Caco-2 (cell line): ENCODE results near the gene MT3. TPM values are rescaled to one million over a fixed set of nuclear protein-coding genes. Genes with fewer than 3 reads are reported as not detected.

Source experiments
- BruUV-seq: library from RNA; stranded (reverse); fragments of 400-500 nt; replicated peaks from 2 replicates; lab custom pipeline; 2021; lab: Mats Ljungman, UMichigan
- CTCF ChIA-PET: fragments of 300-600 bp; sonication (Branson Sonifier 250); formaldehyde crosslinking; loops from one replicate; lab custom pipeline; 2022; ENCODE audit warnings: antibody characterized with exemption; lab: Charles Lee
- POLR2A ChIA-PET: fragments of 300-600 bp; sonication (Branson Sonifier 250); formaldehyde crosslinking; loops from one replicate; lab custom pipeline; 2022; ENCODE audit warnings: antibody characterized with exemption; lab: Charles Lee
- DNase-seq, 2 experiments: peaks; one replicate each; pipeline versions ENCODE4 v3.0.0 to v3.0.0-alpha.2; 2020 to 2022
- H3K27me3 ChIP-seq: replicated peaks from 2 replicates; pipeline ENCODE4 v1.6.0; 2011; ENCODE audit warnings: low read length; ENCODE audit not compliant: control insufficient read depth, insufficient read depth
- H3K36me3 ChIP-seq: 2 replicates; pipeline ENCODE4 v1.5.1; 2011; ENCODE audit warnings: low read length; ENCODE audit not compliant: control insufficient read depth, insufficient read depth
- H3K4me1 ChIP-seq: fragments of 250-450 bp; sonication (Bioruptor Pico); 2 replicates; pipeline ENCODE4 v1.5.1; 2020; ENCODE audit warnings: mild to moderate bottlenecking
- H3K4me3 ChIP-seq: 2 replicates; pipeline ENCODE4 v1.5.1; 2011; ENCODE audit warnings: low read depth, mild to moderate bottlenecking, control low read depth, low read length
- H3K9me3 ChIP-seq: fragments of 250-450 bp; sonication (Bioruptor Pico); 2 replicates; pipeline ENCODE4 v1.5.1; 2020; ENCODE audit warnings: mild to moderate bottlenecking, moderate library complexity
- H3K27ac Mint-ChIP-seq: one replicate; pipeline ENCODE4 v1.8.0; 2022; ENCODE audit warnings: mixed read lengths; ENCODE audit not compliant: unreplicated experiment
- H3K27me3 Mint-ChIP-seq: one replicate; pipeline ENCODE4 v1.8.0; 2022; ENCODE audit warnings: mixed read lengths; ENCODE audit not compliant: insufficient read depth, unreplicated experiment
- H3K36me3 Mint-ChIP-seq: one replicate; pipeline ENCODE4 v1.8.0; 2022; ENCODE audit warnings: mild to moderate bottlenecking, mixed read lengths; ENCODE audit not compliant: insufficient read depth, unreplicated experiment
- H3K4me1 Mint-ChIP-seq: one replicate; pipeline ENCODE4 v1.8.0; 2022; ENCODE audit warnings: low read depth, mixed read lengths; ENCODE audit not compliant: unreplicated experiment
- H3K4me3 Mint-ChIP-seq: one replicate; pipeline ENCODE4 v1.8.0; 2022; ENCODE audit warnings: mild to moderate bottlenecking, moderate library complexity, mixed read lengths; ENCODE audit not compliant: unreplicated experiment
- H3K9me3 Mint-ChIP-seq: one replicate; pipeline ENCODE4 v1.8.0; 2022; ENCODE audit warnings: mixed read lengths; ENCODE audit not compliant: unreplicated experiment
- CTCF ChIP-seq, 2 experiments: fragments of 200-600 bp in 1 of 2; IDR thresholded peaks; 1 replicate in 1 of 2; 2 replicates in 1 of 2; pipeline versions ENCODE4 v1.5.1 to v1.8.0; 2011 to 2022; ENCODE audit warnings: antibody characterized with exemption in 1 of 2, control low read depth in 1 of 2, inconsistent platforms in 1 of 2, low read depth in 1 of 2, low read length in 1 of 2, mild to moderate bottlenecking in 1 of 2, moderate library complexity in 1 of 2; ENCODE audit not compliant: insufficient read depth in 1 of 2, severe bottlenecking in 1 of 2, unreplicated experiment in 1 of 2
- intact Hi-C: fragments of 100-400 bp; cut with micrococcal nuclease; formaldehyde crosslinking; loops from one replicate; pipeline ENCODE4 v1.10.0; 2022; ENCODE audit not compliant: unreplicated experiment
- total RNA-seq: library from RNA; stranded (reverse); gene quantifications from 2 replicates; pipeline ENCODE4 v1.2.3, GENCODE V29; 2022

The MT3 gene
- total RNA-seq, 1 experiment from 2014 or later: not detected

GRCh38 chr16:56604966-56605365 is 15.6 kb downstream of the MT3 start:
- BruUV-seq: no TSS peak
- Mint-ChIP-seq H3K9me3 (no peaks in the 10 kb centered on the region), H3K4me1 (peaks cover 25% of the 10 kb centered on the region), H3K4me3 (no peak overlapping the region), H3K27me3 (peaks cover 9% of the 10 kb centered on the region), H3K36me3 (no peaks in the 10 kb centered on the region), H3K27ac (no peak overlapping the region)
- Histone ChIP-seq H3K4me3 (no peak overlapping the region), H3K4me1 (peaks cover 11% of the 10 kb centered on the region; the same call in 1 of the 2 replicates), H3K36me3 (no peaks in the 10 kb centered on the region), H3K9me3 (no peaks in the 10 kb centered on the region), H3K27me3 (no peaks in the 10 kb centered on the region; the same call in 1 of the 2 replicates)
- POLR2A ChIA-PET: interaction anchor here (0.5 kb wide), 1 partner anchor 13 kb away, joined by 3 read pairs; no protein-coding TSS in a partner anchor
- no peak for DNase-seq
- intact Hi-C loops: loop anchor here (5.0 kb wide), 1 partner anchor 52 kb away; the partner anchor contains the start of gene MT1F
- CTCF ChIA-PET: interaction anchor here (1.8 to 5.3 kb wide), 2 partner anchors 18 to 97 kb away, joined by 4 to 95 read pairs; no protein-coding TSS in a partner anchor
- TF ChIP-seq CTCF (IDR thresholded peaks at IDR 0.05; ENCODE audit: insufficient read depth in 1 of 2, low read depth in 1 of 2, low read length in 1 of 2, severe bottlenecking in 1 of 2, unreplicated experiment in 1 of 2): no peak

GRCh38 chr16:56605475-56605874 is 16.1 kb downstream of the MT3 start:
- POLR2A ChIA-PET: interaction anchor here (0.5 kb wide), 1 partner anchor 59 kb away, joined by 4 read pairs; no protein-coding TSS in a partner anchor
- Mint-ChIP-seq H3K4me3 (no peak overlapping the region), H3K36me3 (no peaks in the 10 kb centered on the region), H3K9me3 (no peaks in the 10 kb centered on the region), H3K27ac (no peak overlapping the region), H3K4me1 (peaks cover 21% of the 10 kb centered on the region), H3K27me3 (peaks cover 8% of the 10 kb centered on the region)
- no peaks in the 10 kb centered on the region; the same call in 1 of the 2 replicates for H3K27me3 ChIP-seq
- no peak overlapping the region for H3K4me3 ChIP-seq
- intact Hi-C loops: loop anchor here (5.0 kb wide), 1 partner anchor 52 kb away; the partner anchor contains the start of gene MT1F
- TF ChIP-seq CTCF (IDR thresholded peaks at IDR 0.05; ENCODE audit: insufficient read depth in 1 of 2, low read depth in 1 of 2, low read length in 1 of 2, severe bottlenecking in 1 of 2, unreplicated experiment in 1 of 2): no peak
- peaks cover 11% of the 10 kb centered on the region; the same call in 1 of the 2 replicates for H3K4me1 ChIP-seq
- CTCF ChIA-PET: interaction anchor here (1.8 to 5.3 kb wide), 2 partner anchors 17 to 96 kb away, joined by 4 to 95 read pairs; no protein-coding TSS in a partner anchor
- no TSS peak for BruUV-seq
- no peaks in the 10 kb centered on the region for H3K36me3 ChIP-seq
- no peak for DNase-seq
- H3K9me3 ChIP-seq: no peaks in the 10 kb centered on the region

- TF ChIP-seq CTCF (IDR thresholded peaks at IDR 0.05; ENCODE audit: insufficient read depth in 1 of 2, low read depth in 1 of 2, low read length in 1 of 2, severe bottlenecking in 1 of 2, unreplicated experiment in 1 of 2): no peak
- H3K27me3 ChIP-seq: no peaks in the 10 kb centered on the region; the same call in 1 of the 2 replicates
- H3K36me3 ChIP-seq: no peaks in the 10 kb centered on the region
- ChIA-PET POLR2A (interaction anchor here (0.5 kb wide), 1 partner anchor 59 kb away, joined by 4 read pairs; no protein-coding TSS in a partner anchor), CTCF (interaction anchor here (5.3 kb wide), 1 partner anchor 96 kb away, joined by 95 read pairs; no protein-coding TSS in a partner anchor)
- DNase-seq: no peak
- peaks cover 6% of the 10 kb centered on the region for H3K27me3 Mint-ChIP-seq
- no peak overlapping the region for H3K4me3 ChIP-seq
- H3K9me3 ChIP-seq: no peaks in the 10 kb centered on the region
- no TSS peak for BruUV-seq
- H3K9me3 Mint-ChIP-seq: no peaks in the 10 kb centered on the region
- no peak overlapping the region for H3K4me3 Mint-ChIP-seq
- peaks cover 20% of the 10 kb centered on the region for H3K4me1 Mint-ChIP-seq
- H3K27ac Mint-ChIP-seq: no peak overlapping the region
- peaks cover 11% of the 10 kb centered on the region; the same call in 1 of the 2 replicates for H3K4me1 ChIP-seq
- intact Hi-C loops: loop anchor here (5.0 kb wide), 1 partner anchor 51 kb away; the partner anchor contains the start of gene MT1F
- no peaks in the 10 kb centered on the region for H3K36me3 Mint-ChIP-seq
These were observed 16.7 kb downstream of the MT3 start for GRCh38 chr16:56606071-56606475.
